GM18951 (cell line): Measurements from ENCODE around the gene FBXO27.
"Not testable (repeated sequence)": the region's sequence is repeated elsewhere in the genome, so short reads cannot be mapped to it uniquely, and the experiment has no call there.

Experiments used
- POLR2A ChIP-seq: IDR thresholded peaks from 4 replicates; pipeline ENCODE4 v1.6.1; 2011; ENCODE audit warnings: mild to moderate bottlenecking; ENCODE audit not compliant: insufficient read length, insufficient read depth; ENCODE audit errors: extremely low read depth
- in situ Hi-C: fragments of 300-500 bp; cut with MboI; formaldehyde crosslinking; loops from one replicate; pipeline ENCODE4 v1.12.0; 2022; ENCODE audit warnings: low sequenced_read_pairs, mixed read lengths, inconsistent platforms; ENCODE audit not compliant: unreplicated experiment

Gene FBXO27

GRCh38 chr19:38989066-38989605 is 43.2 kb downstream of the FBXO27 start:
- TF ChIP-seq POLR2A, result no peak
- in situ Hi-C loops, result no loop called here

- in situ Hi-C loops, result not testable (repeated sequence)
Observed at GRCh38 chr19:38988627-38989026, 43.7 kb downstream of the FBXO27 start.

GRCh38 chr19:38987745-38988144 is 44.6 kb downstream of the FBXO27 start:
- in situ Hi-C loops, result not testable (repeated sequence)

- in situ Hi-C loops, result no loop called here
- no peak for TF ChIP-seq POLR2A
Observed at GRCh38 chr19:38985262-38985661, 47.1 kb downstream of the FBXO27 start.

- no peak for TF ChIP-seq POLR2A
- in situ Hi-C loops, result no loop called here
Observed at GRCh38 chr19:38980583-38981374, 51.6 kb downstream of the FBXO27 start.

- in situ Hi-C loops, result no loop called here
- TF ChIP-seq POLR2A, result no peak
Observed at GRCh38 chr19:38979812-38980211, 52.5 kb downstream of the FBXO27 start.

GRCh38 chr19:38978326-38978689 is 54.0 kb downstream of the FBXO27 start:
- in situ Hi-C loops, result no loop called here
- no peak for TF ChIP-seq POLR2A

- TF ChIP-seq POLR2A, result no peak
- in situ Hi-C loops, result no loop called here
Observed at GRCh38 chr19:38977445-38978325, 54.7 kb downstream of the FBXO27 start.

- no peak for TF ChIP-seq POLR2A
- in situ Hi-C loops, result no loop called here
Observed at GRCh38 chr19:38975861-38976271, 56.5 kb downstream of the FBXO27 start.

GRCh38 chr19:38975214-38975860 is 57.0 kb downstream of the FBXO27 start, which contains the start of gene FBXO17:
TSS of gene FBXO17 (minus strand) at chr19:38975742. CDS start at chr19:38950319, 25,423 bp downstream.
- in situ Hi-C loops, result no loop called here

GRCh38 chr19:38974624-38975213 is 57.6 kb downstream of the FBXO27 start:
- no peak for TF ChIP-seq POLR2A
- in situ Hi-C loops, result no loop called here

More at GRCh38 chr19:38975214-38975860, 57.0 kb downstream of the FBXO27 start, which contains the start of gene FBXO17:
- TF ChIP-seq POLR2A, result no peak
